DMS 273 (cell line): ENCODE data around the gene YLPM1.

Source experiments
- DNase-seq: peaks from one replicate; lab custom pipeline; 2025; ENCODE audit not compliant: unreplicated experiment; lab: John Stamatoyannopoulos, UW

The YLPM1 gene

GRCh38 chr14:74871819-74872218 lies 108.7 kb downstream of the YLPM1 start:
- no peak for DNase-seq

- DNase-seq: no peak
Measured at GRCh38 chr14:74875204-74875603, 112.1 kb downstream of the YLPM1 start.

- DNase-seq: no peak
Measured at GRCh38 chr14:74875941-74876913, 113.1 kb downstream of the YLPM1 start, which contains the start of gene PROX2. Gene PROX2, minus strand, starts transcription at chr14:74876145. Its CDS starts 12,311 bp downstream, at chr14:74863834.

- no peak for DNase-seq
Measured at GRCh38 chr14:74879427-74880182, 116.5 kb downstream of the YLPM1 start.

GRCh38 chr14:74881431-74882102 lies 118.5 kb downstream of the YLPM1 start, which contains the start of gene DLST:
Gene DLST, plus strand, starts transcription at chr14:74881916. Its CDS starts 38 bp downstream, at chr14:74881954.
- DNase-seq: peak; percentile 96

- peak; percentile 77 for DNase-seq
Measured at GRCh38 chr14:74882103-74882920, 119.2 kb downstream of the YLPM1 start.
